Mesendoderm (in vitro differentiated cells): Measurements from ENCODE around the gene PFDN2.

Experiments used
- DNase-seq: peaks from one replicate; pipeline ENCODE4 v3.0.0; 2013
- H2AK5ac ChIP-seq: 2 replicates; pipeline ENCODE4 v1.6.1; 2013; ENCODE audit warnings: low read length, inconsistent platforms
- H2BK120ac ChIP-seq: 2 replicates; pipeline ENCODE4 v1.6.1; 2013; ENCODE audit warnings: low read depth, mild to moderate bottlenecking, low read length, moderate library complexity, mixed read lengths
- H2BK15ac ChIP-seq: replicated peaks from 2 replicates; pipeline ENCODE4 v1.6.1; 2013; ENCODE audit warnings: low read depth, mild to moderate bottlenecking, moderate library complexity
- H2BK5ac ChIP-seq: 2 replicates; pipeline ENCODE4 v1.6.1; 2013; ENCODE audit warnings: low read length, inconsistent platforms
- H3K18ac ChIP-seq: 2 replicates; pipeline ENCODE4 v1.6.1; 2013; ENCODE audit warnings: mild to moderate bottlenecking, low read length, mixed read lengths
- H3K23ac ChIP-seq: one replicate; pipeline ENCODE4 v1.6.1; 2013; ENCODE audit warnings: low read length
- H3K27ac ChIP-seq: 2 replicates; pipeline ENCODE4 v1.5.1; 2013; ENCODE audit warnings: low read depth, mild to moderate bottlenecking, inconsistent platforms, low read length, moderate library complexity
- H3K27me3 ChIP-seq: 2 replicates; pipeline ENCODE4 v1.6.1; 2013; ENCODE audit warnings: low read length, control low read depth, mild to moderate bottlenecking, inconsistent platforms; ENCODE audit not compliant: insufficient read depth, poor library complexity
- H3K36me3 ChIP-seq: 2 replicates; pipeline ENCODE4 v1.6.1; 2013; ENCODE audit warnings: low read length, inconsistent platforms; ENCODE audit not compliant: control insufficient read depth, insufficient read depth
- H3K4ac ChIP-seq: one replicate; pipeline ENCODE4 v1.6.1; 2013; ENCODE audit warnings: low read depth, mild to moderate bottlenecking, low read length, moderate library complexity
- H3K4me1 ChIP-seq: 2 replicates; pipeline ENCODE4 v1.6.1; 2013; ENCODE audit warnings: low read depth, low read length, inconsistent platforms; ENCODE audit not compliant: control insufficient read depth
- H3K4me2 ChIP-seq: 2 replicates; pipeline ENCODE4 v1.6.1; 2013; ENCODE audit warnings: low read length
- H3K4me3 ChIP-seq: 2 replicates; pipeline ENCODE4 v1.5.1; 2013; ENCODE audit warnings: mild to moderate bottlenecking, low read length
- H3K56ac ChIP-seq: one replicate; pipeline ENCODE4 v1.6.1; 2013; ENCODE audit warnings: low read length
- H3K79me1 ChIP-seq: 2 replicates; pipeline ENCODE4 v1.6.1; 2013; ENCODE audit warnings: low read length, inconsistent platforms
- H3K79me2 ChIP-seq: 2 replicates; pipeline ENCODE4 v1.6.1; 2013; ENCODE audit warnings: mild to moderate bottlenecking, low read length; ENCODE audit not compliant: control insufficient read depth, insufficient read depth
- H3K9ac ChIP-seq: 2 replicates; pipeline ENCODE4 v1.6.1; 2013; ENCODE audit warnings: low read length, inconsistent platforms
- H4K5ac ChIP-seq: one replicate; pipeline ENCODE4 v1.6.1; 2013; ENCODE audit warnings: low read length
- H4K8ac ChIP-seq: one replicate; pipeline ENCODE4 v1.6.1; 2013; ENCODE audit warnings: low read depth, mild to moderate bottlenecking, control low read depth, low read length, moderate library complexity
- WGBS: extraction: QIAGEN DNeasy Blood & Tissue Kit; methylation state at CpG from one replicate; pipeline ENCODE4 v1.1.7; 2013; ENCODE audit warnings: low lambda C conversion rate, missing lambda C conversion rate; ENCODE audit not compliant: insufficient coverage; ENCODE audit errors: extremely low coverage; 5-methylcytosine and 5-hydroxymethylcytosine counted together

PFDN2 gene

GRCh38 chr1:161159087-161159912, 41.5 kb upstream of the PFDN2 start, which contains the start of gene USP21:
Gene USP21 (plus strand): TSS chr1:161159500. CDS start chr1:161160641, 1,141 bp downstream.
- peak within 1 kb of the TSS; percentile 93 for H3K18ac ChIP-seq
- no peaks in the 10 kb centered on the region for H3K27me3 ChIP-seq
- peak within 1 kb of the TSS; percentile 55 for H3K4me3 ChIP-seq
- peak within 1 kb of the TSS; percentile 92 for H3K4ac ChIP-seq
- H4K5ac ChIP-seq = no peak within 1 kb of the TSS
- peak; percentile 96 for DNase-seq
- peaks cover 5% of the 10 kb centered on the region for H3K79me1 ChIP-seq
- H2BK120ac ChIP-seq = no peak within 1 kb of the TSS
- peak within 1 kb of the TSS; percentile 91 for H3K4me2 ChIP-seq
- H3K9ac ChIP-seq = peak within 1 kb of the TSS; percentile 83
- no peak within 1 kb of the TSS for H4K8ac ChIP-seq
- no peak within 1 kb of the TSS for H2AK5ac ChIP-seq
- peak within 1 kb of the TSS; percentile 40 for H3K27ac ChIP-seq
- no CpG with 5 or more reads among the region's 60 CpGs for WGBS
- H2BK5ac ChIP-seq = no peak within 1 kb of the TSS
- H3K23ac ChIP-seq = no peak within 1 kb of the TSS
- peaks cover 4% of the 10 kb centered on the region for H3K4me1 ChIP-seq
- H2BK15ac ChIP-seq = no peak within 1 kb of the TSS
- H3K36me3 ChIP-seq = no peaks in the 10 kb centered on the region
- H3K56ac ChIP-seq = peak within 1 kb of the TSS; percentile 91
- H3K79me2 ChIP-seq = no peaks in the 10 kb centered on the region

- H3K36me3 ChIP-seq = no peaks in the 10 kb centered on the region
- H4K8ac ChIP-seq = no peak overlapping the region
- H3K9ac ChIP-seq = peak overlapping the region; percentile 83
- peaks cover 5% of the 10 kb centered on the region for H3K79me1 ChIP-seq
- H3K23ac ChIP-seq = no peak overlapping the region
- no peaks in the 10 kb centered on the region for H3K27me3 ChIP-seq
- no peaks in the 10 kb centered on the region for H3K79me2 ChIP-seq
- H2AK5ac ChIP-seq = no peak overlapping the region
- no peak overlapping the region for H3K4me2 ChIP-seq
- H2BK15ac ChIP-seq = no peak overlapping the region
- H3K4me1 ChIP-seq = peaks cover 4% of the 10 kb centered on the region
- peak overlapping the region; percentile 89 for H3K56ac ChIP-seq
- no CpG with 5 or more reads among the region's 9 CpGs for WGBS
- H2BK5ac ChIP-seq = no peak overlapping the region
- H3K4me3 ChIP-seq = no peak overlapping the region
- DNase-seq = no peak
- no peak overlapping the region for H4K5ac ChIP-seq
- no peak overlapping the region for H3K4ac ChIP-seq
- no peak overlapping the region for H3K27ac ChIP-seq
- H2BK120ac ChIP-seq = no peak overlapping the region
- H3K18ac ChIP-seq = no peak overlapping the region
Observed at GRCh38 chr1:161158316-161159010, 40.6 kb upstream of the PFDN2 start.

- no peak overlapping the region for H4K8ac ChIP-seq
- H3K27ac ChIP-seq = no peak overlapping the region
- H3K79me2 ChIP-seq = no peaks in the 10 kb centered on the region
- no peak overlapping the region for H3K4me2 ChIP-seq
- no peak overlapping the region for H3K4me3 ChIP-seq
- H3K56ac ChIP-seq = no peak overlapping the region
- no peaks in the 10 kb centered on the region for H3K36me3 ChIP-seq
- H3K27me3 ChIP-seq = no peaks in the 10 kb centered on the region
- H2BK120ac ChIP-seq = no peak overlapping the region
- H3K23ac ChIP-seq = no peak overlapping the region
- DNase-seq = no peak
- H3K18ac ChIP-seq = no peak overlapping the region
- H3K4ac ChIP-seq = no peak overlapping the region
- no peak overlapping the region for H4K5ac ChIP-seq
- H2AK5ac ChIP-seq = no peak overlapping the region
- H2BK15ac ChIP-seq = no peak overlapping the region
- no peak overlapping the region for H3K9ac ChIP-seq
- H3K79me1 ChIP-seq = peaks cover 5% of the 10 kb centered on the region
- H3K4me1 ChIP-seq = peaks cover 4% of the 10 kb centered on the region
- H2BK5ac ChIP-seq = no peak overlapping the region
- no CpG with 5 or more reads among the region's 1 CpG for whole genome bisulfite sequencing
Observed at GRCh38 chr1:161157867-161158266, 40.0 kb upstream of the PFDN2 start.

DNA sequence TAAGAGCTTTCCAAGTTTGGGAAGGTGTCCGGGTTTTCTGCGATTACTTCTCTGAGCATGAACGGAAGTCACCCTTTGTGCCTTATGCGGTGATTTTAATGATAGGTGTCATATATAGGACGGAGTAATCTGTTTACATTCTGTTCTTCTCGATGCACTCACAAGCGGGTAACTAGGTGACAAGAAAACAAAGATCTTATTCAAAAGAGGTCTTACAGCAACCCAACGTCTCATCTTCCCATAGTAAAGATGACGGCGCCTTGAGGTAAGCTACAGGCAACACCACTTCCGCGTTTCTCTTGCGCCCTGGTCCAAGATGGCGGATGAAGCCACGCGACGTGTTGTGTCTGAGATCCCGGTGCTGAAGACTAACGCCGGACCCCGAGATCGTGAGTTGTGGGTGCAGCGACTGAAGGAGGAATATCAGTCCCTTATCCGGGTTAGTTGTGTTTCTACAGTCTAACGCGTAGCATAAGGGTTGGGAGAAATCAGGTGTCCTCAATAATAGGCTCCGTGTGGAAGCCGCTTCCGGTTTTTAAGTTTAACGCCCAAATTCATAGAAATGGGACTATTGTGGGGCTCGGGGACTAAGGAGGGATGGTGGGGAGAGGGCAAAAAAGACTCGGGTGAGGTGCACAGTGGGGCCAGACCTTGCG, 36.0 kb upstream of the PFDN2 start, which contains the start of gene UFC1:
UFC1 (plus strand) TSS at position 297 of the 656 bp plus-strand sequence; CDS start at position 317, 20 bp downstream.
- no peak within 1 kb of the TSS for H2AK5ac ChIP-seq
- peak; percentile 95 for DNase-seq
- no peaks in the 10 kb centered on the region for H3K79me1 ChIP-seq
- peak within 1 kb of the TSS; percentile 64 for H4K5ac ChIP-seq
- H3K23ac ChIP-seq = no peak within 1 kb of the TSS
- H3K4me1 ChIP-seq = peaks cover 2% of the 10 kb centered on the region
- WGBS = no CpG with 5 or more reads among the region's 33 CpGs
- peak within 1 kb of the TSS; percentile 28 for H3K27ac ChIP-seq
- H3K27me3 ChIP-seq = no peaks in the 10 kb centered on the region
- peak within 1 kb of the TSS; percentile 95 for H3K56ac ChIP-seq
- peak within 1 kb of the TSS; percentile 7 for H3K4ac ChIP-seq
- H3K36me3 ChIP-seq = no peaks in the 10 kb centered on the region
- peak within 1 kb of the TSS; percentile 91 for H4K8ac ChIP-seq
- H2BK15ac ChIP-seq = no peak within 1 kb of the TSS
- peak within 1 kb of the TSS; percentile 77 for H3K18ac ChIP-seq
- H2BK5ac ChIP-seq = peak within 1 kb of the TSS; percentile 84
- H3K79me2 ChIP-seq = no peaks in the 10 kb centered on the region
- H3K4me3 ChIP-seq = peak within 1 kb of the TSS; percentile 59
- H3K9ac ChIP-seq = peak within 1 kb of the TSS; percentile 79
- no peak within 1 kb of the TSS for H2BK120ac ChIP-seq
- peak within 1 kb of the TSS; percentile 47 for H3K4me2 ChIP-seq

DNA sequence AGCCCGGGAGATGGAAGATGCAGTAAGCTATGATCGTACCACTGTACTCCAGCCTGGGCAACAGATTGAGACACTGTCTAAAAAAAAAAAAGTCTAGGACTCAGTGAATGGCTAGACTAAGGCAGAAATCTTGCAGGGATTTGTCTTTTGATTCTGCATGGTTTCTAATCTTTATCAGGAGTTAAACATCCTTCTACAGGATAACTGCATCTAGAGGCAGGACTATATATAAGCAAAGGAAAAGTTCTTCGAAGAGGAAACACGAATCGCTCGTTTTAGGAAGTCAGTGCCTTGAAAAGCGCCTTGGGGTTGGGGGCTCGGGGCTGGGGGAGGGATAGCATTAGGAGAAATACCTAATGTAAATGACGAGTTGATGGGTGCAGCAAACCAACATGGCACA, 35.3 kb upstream of the PFDN2 start:
- no peak overlapping the region for H3K27ac ChIP-seq

More for the DNA sequence above, 35.3 kb upstream of the PFDN2 start:
- H2AK5ac ChIP-seq = no peak overlapping the region
- H3K23ac ChIP-seq = no peak overlapping the region
- no CpG with 5 or more reads among the region's 9 CpGs for WGBS
- no peaks in the 10 kb centered on the region for H3K79me2 ChIP-seq
- H3K56ac ChIP-seq = peak overlapping the region; percentile 0
- no peak for DNase-seq
- no peak overlapping the region for H3K4ac ChIP-seq
- no peaks in the 10 kb centered on the region for H3K27me3 ChIP-seq
- no peak overlapping the region for H2BK120ac ChIP-seq
- H2BK5ac ChIP-seq = no peak overlapping the region
- H3K9ac ChIP-seq = no peak overlapping the region
- no peak overlapping the region for H4K8ac ChIP-seq
- H4K5ac ChIP-seq = no peak overlapping the region
- no peak overlapping the region for H2BK15ac ChIP-seq
- no peak overlapping the region for H3K4me2 ChIP-seq
- no peak overlapping the region for H3K18ac ChIP-seq
- H3K4me1 ChIP-seq = peaks cover 2% of the 10 kb centered on the region
- H3K4me3 ChIP-seq = no peak overlapping the region
- no peaks in the 10 kb centered on the region for H3K36me3 ChIP-seq
- no peaks in the 10 kb centered on the region for H3K79me1 ChIP-seq
